ENCODE data around the gene SMPD3. TPM values are rescaled to one million over a fixed set of nuclear protein-coding genes. Genes with fewer than 3 reads are reported as not detected.

Gene SMPD3
- total and polyA plus RNA-seq, 10 donors: 0.66 to 6.5 (median 1.9) TPM

- no peaks in the 10 kb centered on the region for H3K9me3 ChIP-seq
- TF ChIP-seq, protein P1, sequence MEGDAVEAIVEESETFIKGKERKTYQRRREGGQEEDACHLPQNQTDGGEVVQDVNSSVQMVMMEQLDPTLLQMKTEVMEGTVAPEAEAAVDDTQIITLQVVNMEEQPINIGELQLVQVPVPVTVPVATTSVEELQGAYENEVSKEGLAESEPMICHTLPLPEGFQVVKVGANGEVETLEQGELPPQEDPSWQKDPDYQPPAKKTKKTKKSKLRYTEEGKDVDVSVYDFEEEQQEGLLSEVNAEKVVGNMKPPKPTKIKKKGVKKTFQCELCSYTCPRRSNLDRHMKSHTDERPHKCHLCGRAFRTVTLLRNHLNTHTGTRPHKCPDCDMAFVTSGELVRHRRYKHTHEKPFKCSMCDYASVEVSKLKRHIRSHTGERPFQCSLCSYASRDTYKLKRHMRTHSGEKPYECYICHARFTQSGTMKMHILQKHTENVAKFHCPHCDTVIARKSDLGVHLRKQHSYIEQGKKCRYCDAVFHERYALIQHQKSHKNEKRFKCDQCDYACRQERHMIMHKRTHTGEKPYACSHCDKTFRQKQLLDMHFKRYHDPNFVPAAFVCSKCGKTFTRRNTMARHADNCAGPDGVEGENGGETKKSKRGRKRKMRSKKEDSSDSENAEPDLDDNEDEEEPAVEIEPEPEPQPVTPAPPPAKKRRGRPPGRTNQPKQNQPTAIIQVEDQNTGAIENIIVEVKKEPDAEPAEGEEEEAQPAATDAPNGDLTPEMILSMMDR (IDR thresholded peaks at IDR 0.05 in 8 of 11, conservative IDR thresholded peaks at IDR 0.05 in 3 of 11): no peak
- intact Hi-C loops (cut with DNase I; ENCODE audit: low total_unique reads): loop anchor here (5.0 kb wide), 1 partner anchor 63 kb away; the partner anchor contains the start of gene SLC7A6
- peaks cover 0 to 86% (median 44%) of the 10 kb centered on the region in 6 donors for H3K36me3 ChIP-seq
- 90 to 96% (median 92%) methylated on average over 8 of the region's 8 CpGs for WGBS, 5 donors
- no peak for DNase-seq
- no peak overlapping the region for H3K27ac ChIP-seq
- H3K4me1 ChIP-seq: peaks cover 0 to 9% (median 3%) of the 10 kb centered on the region in 6 donors
- H3K4me3 ChIP-seq: no peak overlapping the region
- H3K27me3 ChIP-seq (replicated peaks in 1 of 7): no peaks in the 10 kb centered on the region
Observed at GRCh38 chr16:68324780-68325357, 123.4 kb downstream of the SMPD3 start.

DNA sequence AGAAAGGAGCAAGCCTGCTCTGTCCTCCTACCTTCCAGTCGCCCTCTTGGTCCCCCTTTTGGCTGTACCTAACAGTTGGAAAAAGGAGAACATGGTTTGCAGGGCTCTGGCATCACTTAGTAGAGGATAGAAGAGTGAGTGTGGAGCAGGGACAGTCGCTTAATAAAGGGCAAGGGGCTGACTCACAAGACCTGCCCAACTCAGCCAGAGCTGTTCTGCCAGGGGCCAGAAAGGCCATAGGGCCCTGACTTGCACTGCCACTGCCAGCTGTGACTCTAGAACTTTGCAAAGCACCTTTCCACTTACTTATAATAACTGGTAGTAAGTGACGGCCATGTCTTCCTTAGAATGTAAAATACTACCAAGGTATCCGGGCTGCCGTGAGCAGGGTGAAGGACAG is 124.0 kb downstream of the SMPD3 start:
- Histone ChIP-seq H3K4me3 (no peak overlapping the region), H3K36me3 (peaks cover 0 to 86% (median 44%) of the 10 kb centered on the region in 6 donors), H3K9me3 (no peaks in the 10 kb centered on the region), H3K4me1 (peaks cover 0 to 9% (median 3%) of the 10 kb centered on the region in 6 donors), H3K27ac (no peak overlapping the region), H3K27me3 (replicated peaks in 1 of 7) (no peaks in the 10 kb centered on the region)
- WGBS, 5 donors: 92 to 98% (median 95%) methylated on average over 5 of the region's 5 CpGs
- no peak for TF ChIP-seq POLR2AphosphoS5 (IDR thresholded peaks at IDR 0.05)
- no peak for TF ChIP-seq POLR2A (IDR thresholded peaks at IDR 0.05)
- TF ChIP-seq, protein P1 (IDR thresholded peaks at IDR 0.05 in 8 of 11, conservative IDR thresholded peaks at IDR 0.05 in 3 of 11): no peak
- DNase-seq: no peak
- intact Hi-C loops (cut with DNase I; ENCODE audit: low total_unique reads): no loop called here

- Histone ChIP-seq H3K27ac (no peak overlapping the region), H3K4me1 (peaks cover 0 to 7% (median 0%) of the 10 kb centered on the region in 6 donors), H3K36me3 (peaks cover 0 to 95% (median 44%) of the 10 kb centered on the region in 6 donors), H3K9me3 (no peaks in the 10 kb centered on the region), H3K27me3 (replicated peaks in 1 of 7) (no peaks in the 10 kb centered on the region), H3K4me3 (no peak overlapping the region)
- intact Hi-C loops (cut with DNase I; ENCODE audit: low total_unique reads): no loop called here
- no peak for DNase-seq
- TF ChIP-seq, protein P1 (IDR thresholded peaks at IDR 0.05 in 8 of 11, conservative IDR thresholded peaks at IDR 0.05 in 3 of 11): no peak
- no peak for TF ChIP-seq POLR2AphosphoS5 (IDR thresholded peaks at IDR 0.05)
- no peak for TF ChIP-seq POLR2A (IDR thresholded peaks at IDR 0.05)
- 89 to 93% (median 90%) methylated on average over 6 of the region's 6 CpGs for WGBS, 5 donors
Observed at GRCh38 chr16:68319185-68319908, 129.0 kb downstream of the SMPD3 start.

- Histone ChIP-seq H3K4me3 (no peak overlapping the region), H3K27ac (no peak overlapping the region), H3K36me3 (peaks cover 0 to 55% (median 31%) of the 10 kb centered on the region in 6 donors), H3K9me3 (no peaks in the 10 kb centered on the region), H3K4me1 (peaks cover 24 to 59% (median 42%) of the 10 kb centered on the region in 6 donors), H3K27me3 (replicated peaks in 1 of 7) (no peaks in the 10 kb centered on the region)
- WGBS, 5 donors: 88 to 93% (median 89%) methylated on average over 4 of the region's 4 CpGs
- no peak for DNase-seq
- TF ChIP-seq, protein P1 (IDR thresholded peaks at IDR 0.05 in 8 of 11, conservative IDR thresholded peaks at IDR 0.05 in 3 of 11): no peak
- TF ChIP-seq POLR2A (IDR thresholded peaks at IDR 0.05): no peak
- TF ChIP-seq POLR2AphosphoS5 (IDR thresholded peaks at IDR 0.05): no peak
- intact Hi-C loops (cut with DNase I; ENCODE audit: low total_unique reads): no loop called here
Observed at GRCh38 chr16:68313116-68313515, 135.2 kb downstream of the SMPD3 start.

All from spleen (tissue), 11 donors.